ELR (cell line): ENCODE measurements around the gene GATAD2B.
"Not testable (repeated sequence)": the region's sequence is repeated elsewhere in the genome, so short reads cannot be mapped to it uniquely, and the experiment has no call there.

ENCODE experiments used
- DNase-seq: peaks from one replicate; pipeline ENCODE4 v3.0.0-alpha.2; 2015; ENCODE audit warnings: low read depth

Gene GATAD2B

DNA sequence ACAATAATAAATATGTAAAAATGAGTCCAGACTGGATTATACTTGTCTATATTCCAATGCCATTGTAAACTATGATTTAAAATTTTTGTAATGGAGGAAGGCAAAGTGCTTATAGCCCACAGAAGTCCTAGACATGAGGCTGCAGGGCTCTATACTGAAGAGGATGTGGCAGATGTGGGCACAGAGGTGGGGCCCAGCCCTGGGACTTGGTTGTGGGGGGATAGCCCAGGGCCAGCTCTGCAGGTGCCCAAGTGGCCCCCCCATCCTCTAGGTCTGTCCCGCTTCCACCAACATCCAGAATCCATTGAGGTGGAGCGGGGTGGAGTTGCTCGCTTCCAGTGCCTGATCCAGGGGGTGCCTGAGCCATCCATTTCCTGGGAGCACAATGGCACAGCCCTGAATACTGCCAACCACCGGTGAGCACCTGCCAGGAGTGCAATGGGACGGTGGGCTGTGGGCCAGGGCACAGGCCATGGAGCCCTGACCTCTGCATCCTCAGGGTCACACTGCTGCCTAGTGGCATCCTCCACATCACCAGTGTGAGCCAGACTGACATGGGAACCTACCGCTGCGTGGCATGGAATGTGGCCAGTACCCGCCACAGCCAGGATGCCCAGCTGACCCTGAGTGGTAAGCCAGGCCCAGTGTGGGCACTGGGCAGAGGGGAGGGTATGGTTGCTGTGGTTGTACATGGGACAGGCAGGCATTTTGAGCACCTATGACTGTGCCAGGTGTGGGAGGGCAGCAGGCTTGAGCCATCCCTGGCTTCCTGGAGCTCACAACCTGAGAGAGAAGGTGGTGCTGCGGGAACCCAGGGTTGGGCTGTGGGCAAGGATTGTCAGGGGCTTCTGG is 126.6 kb downstream of the GATAD2B start:
- no peak for DNase-seq

DNA sequence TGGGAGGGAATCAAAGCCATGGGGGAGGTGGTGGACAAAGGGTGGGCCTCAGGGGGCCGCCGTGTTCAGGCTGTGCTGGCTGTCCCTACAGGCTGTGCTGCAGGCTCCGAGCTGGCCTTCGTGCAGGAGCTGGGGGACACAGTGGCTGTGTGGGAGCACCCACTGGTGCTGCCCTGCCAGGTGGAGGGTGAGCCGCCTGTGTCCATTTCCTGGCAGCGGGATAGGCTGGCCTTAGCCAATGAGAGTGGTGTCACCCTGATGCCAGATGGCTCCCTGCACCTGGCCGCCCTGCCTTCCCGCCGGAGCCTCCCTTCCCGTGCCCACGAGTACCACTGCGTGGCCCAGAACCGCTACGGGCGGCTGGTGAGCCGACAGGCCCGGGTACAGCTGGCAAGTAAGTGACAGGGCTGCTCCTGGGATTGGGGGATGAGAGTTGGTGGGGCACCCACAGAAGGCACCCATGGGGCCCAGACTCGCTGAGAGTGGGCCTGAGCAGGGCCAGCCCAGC is 127.4 kb downstream of the GATAD2B start:
- DNase-seq = no peak

DNA sequence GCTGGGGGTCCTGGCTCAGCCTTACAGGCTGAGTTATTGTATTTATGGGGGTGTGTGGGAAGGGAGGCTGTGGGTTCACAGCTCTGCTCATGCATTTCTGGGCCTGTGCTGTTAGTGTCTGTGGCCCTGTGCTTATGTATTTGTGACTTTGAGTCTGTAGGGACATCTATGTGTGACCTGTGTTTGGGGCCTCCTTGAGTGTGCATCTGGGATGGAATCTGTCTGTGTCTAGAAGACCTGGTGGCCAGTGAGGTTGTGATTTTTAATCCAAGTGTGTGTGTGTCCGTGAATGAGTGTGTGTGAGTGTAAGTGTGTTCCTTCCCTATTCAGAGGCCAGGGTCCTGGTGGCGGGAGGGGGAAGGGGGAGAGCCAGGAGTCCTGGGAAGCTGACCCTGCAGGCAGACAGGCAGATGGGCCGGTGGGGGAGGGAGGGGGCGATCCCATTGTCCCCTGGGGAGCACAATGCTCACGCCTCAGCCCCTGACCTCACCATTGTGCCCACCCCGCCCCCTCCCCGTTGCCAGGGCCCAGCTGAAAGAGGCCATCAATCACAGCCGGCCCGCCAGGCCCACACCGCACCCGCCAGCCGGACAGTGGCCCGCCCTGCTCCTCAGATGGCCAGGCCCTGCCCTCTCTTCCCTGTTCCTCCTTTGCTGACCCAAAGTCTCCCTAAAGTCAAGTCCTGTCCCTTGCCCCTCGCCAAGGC is 128.0 kb downstream of the GATAD2B start:
- no peak for DNase-seq

GRCh38 chr1:153793973-153794615 is 128.7 kb downstream of the GATAD2B start:
- DNase-seq = no peak

GRCh38 chr1:153793261-153793972 is 129.4 kb downstream of the GATAD2B start:
- no peak for DNase-seq

DNA sequence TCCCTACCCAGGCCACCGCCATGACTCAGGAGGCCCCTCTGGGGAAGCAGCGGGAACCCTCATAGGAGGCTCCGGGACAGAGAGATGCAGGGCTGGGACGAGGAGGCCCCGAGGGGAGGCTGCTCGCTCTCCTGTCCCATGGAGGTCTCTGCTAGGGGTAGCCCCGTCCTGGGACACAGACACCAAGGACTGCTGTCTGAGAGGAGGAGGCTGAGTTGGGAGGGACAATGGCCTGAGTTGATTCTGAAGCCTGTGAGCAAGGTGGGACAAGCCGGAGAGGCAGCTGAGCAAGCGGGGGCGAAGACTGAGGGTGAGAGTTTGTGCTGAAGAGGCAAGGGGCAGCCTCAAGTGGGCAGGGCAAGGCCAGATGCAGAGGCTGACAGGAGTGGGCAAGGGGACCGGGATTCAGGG is 130.1 kb downstream of the GATAD2B start:
- DNase-seq = no peak

DNA sequence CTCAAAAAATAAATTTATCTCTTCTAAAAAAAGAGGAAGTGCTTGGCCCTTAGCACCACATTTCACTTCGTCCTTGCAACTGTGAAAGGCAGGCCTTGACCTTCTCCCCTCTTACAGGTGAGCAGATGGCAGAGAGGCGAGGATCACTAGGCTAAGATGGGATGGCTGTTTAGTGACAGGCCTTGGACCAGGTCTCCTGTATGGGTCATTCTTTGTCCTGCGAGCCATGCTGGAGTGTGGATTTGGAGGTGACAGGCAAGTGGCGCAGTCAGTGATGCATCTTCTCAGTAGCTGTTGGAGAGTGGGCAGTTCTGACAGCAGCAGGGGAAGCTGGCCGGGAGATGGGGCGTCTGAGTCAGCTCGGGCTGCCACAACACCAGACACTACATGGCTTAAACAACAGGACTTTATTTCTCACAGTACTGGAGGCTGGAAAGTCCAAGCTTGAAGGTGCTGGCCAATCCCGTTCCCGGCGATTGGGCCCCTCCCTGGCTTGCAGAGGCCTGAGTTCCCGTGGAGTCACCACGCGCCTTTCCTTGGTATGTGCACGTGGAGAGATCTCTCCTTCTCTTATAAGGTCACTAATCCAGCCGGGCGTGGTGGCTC is 131.0 kb downstream of the GATAD2B start:
- peak; percentile 72 for DNase-seq

- peak; percentile 63 for DNase-seq
Observed at GRCh38 chr1:153790966-153791647, 131.7 kb downstream of the GATAD2B start.

DNA sequence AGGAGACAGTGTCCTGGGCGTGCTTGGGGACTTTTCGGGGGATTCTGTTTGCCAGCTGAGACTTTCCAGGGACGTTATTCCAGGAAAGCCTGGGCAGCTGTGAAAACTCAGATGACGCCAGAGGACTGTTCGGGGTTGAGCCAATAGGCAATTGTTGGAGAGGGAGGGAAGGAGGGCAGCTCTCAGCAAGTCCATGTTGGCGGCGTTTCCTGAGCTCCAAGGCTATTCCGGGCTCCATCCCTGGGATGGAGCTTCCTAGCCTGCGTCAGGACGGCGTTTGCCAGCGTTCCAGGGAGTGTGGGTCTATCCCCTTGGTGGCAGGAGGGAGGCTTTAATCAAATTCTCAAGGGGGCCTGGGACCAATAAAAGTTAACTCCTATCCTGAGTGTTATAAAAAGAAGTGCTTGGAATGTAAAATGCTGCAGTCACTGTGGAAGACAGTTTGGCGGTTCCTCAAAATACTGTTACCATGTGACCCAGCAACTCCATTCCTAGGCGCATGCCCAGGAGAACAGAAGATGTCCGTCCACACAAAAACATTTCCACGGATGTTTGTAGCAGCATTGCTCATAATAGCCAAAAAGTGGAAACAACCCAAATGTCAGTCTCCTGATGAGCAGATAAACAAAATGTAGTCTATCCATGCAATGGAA is 132.3 kb downstream of the GATAD2B start:
- DNase-seq = peak; percentile 46

DNA sequence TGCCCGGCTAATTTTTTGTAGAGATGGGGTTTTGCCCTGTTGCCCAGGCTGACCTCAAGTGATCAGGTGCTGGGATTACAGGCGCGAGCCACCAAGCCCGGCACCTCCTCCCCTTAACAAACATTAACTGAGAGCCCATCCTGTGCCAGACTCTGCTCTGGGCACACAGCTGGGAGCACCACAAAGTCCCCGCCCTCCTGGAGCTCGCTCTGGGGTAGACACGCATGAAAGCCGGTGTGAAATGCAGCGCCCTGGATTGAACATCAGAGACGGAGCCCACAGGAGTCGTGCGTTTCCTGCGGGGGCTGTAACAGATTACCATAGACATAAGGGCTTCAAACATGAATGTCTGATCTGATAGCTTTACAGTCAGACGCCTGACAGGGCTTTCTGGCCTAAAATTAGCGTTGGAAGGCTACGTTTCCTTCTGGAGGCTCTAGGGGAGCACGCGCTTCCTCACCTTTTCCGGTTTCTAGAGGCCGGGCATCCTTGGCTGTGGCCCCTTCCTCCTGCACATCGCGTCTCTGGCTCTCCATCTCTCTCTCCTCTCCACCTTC is 133.2 kb downstream of the GATAD2B start:
- DNase-seq = no peak

DNA sequence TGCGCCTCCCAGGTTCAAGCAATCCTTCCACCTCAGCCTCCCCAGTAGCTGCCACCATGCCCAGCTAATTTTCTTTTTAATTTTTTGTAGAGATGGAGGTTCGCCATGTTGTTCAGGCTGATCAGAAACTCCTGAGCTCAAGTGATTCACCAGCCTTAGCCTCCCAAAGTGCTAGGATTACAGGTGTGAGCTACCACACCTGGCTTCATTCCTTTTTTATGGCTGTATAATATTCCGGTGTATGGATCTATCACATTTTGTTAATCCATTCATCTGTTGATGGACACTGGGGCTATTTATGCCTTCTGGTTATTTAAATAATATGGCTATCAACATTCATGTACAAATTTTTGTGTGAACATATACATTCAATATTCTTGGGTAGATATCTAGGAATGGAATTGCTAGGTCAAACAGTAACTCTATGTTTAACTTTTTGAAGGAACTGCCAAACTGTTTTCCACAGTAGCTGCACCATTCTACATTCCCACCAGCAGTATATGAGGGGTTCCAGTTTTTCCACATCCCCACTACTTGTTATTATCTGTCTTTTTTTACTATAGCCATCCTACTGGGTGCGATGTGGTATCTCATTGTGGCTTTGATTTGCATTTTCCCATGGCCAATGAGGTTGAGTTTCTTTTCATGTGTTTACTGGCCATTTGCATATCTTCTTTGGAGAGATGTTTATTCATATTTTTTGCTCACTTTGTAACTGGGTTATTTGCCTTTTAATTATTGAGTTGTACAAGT is 136.6 kb downstream of the GATAD2B start:
- DNase-seq = no peak

DNA sequence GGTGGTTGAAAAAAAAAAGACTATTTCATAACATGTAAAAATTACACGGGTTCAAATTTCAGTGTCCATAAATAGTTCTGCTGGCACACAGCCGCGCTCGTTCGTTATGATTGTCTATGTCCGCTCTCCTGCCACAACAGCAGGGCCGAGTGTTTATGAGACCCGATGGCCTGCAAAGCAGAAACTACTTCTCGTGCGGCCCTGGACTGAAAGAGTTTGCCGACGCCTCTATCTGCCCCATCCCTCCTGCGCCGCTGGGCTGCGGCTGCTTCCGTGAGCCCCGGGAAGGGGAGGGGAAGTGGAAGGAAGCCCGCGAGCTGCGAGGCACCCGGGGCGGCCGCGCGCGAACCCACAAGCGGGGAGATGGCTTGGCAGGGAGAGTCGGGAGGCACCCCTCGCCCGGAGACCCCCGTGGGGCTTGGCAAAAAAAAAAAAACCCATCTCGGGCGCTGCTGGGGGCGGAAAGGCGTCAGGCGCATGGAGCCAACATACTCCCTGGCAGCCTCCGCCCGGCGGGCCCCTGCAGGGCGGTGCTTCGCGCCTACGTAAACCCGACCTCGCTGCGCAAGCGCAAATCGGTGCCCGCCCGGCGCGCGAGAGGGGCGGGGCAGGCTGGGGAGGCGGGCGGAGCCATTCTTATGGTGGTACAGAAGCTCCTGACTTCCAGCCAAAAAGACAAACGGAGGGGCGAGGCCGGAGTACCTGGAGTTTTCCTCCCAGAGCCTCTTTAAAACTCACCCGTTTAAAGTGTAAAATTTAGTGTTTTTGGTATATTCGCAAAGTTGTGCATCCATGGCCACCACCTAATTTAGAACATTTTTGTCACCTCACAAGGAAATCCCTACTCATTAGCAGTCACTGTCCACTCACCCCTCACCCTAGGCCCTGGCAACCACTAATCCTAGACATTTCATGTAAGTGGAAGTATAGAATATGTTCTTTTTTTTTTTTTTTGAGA is 139.3 kb downstream of the GATAD2B start:
- DNase-seq = peak; percentile 90

GRCh38 chr1:153782648-153783047 is 140.1 kb downstream of the GATAD2B start:
- not testable (repeated sequence) for DNase-seq

GRCh38 chr1:153780551-153780950 is 142.2 kb downstream of the GATAD2B start:
- DNase-seq = no peak

DNA sequence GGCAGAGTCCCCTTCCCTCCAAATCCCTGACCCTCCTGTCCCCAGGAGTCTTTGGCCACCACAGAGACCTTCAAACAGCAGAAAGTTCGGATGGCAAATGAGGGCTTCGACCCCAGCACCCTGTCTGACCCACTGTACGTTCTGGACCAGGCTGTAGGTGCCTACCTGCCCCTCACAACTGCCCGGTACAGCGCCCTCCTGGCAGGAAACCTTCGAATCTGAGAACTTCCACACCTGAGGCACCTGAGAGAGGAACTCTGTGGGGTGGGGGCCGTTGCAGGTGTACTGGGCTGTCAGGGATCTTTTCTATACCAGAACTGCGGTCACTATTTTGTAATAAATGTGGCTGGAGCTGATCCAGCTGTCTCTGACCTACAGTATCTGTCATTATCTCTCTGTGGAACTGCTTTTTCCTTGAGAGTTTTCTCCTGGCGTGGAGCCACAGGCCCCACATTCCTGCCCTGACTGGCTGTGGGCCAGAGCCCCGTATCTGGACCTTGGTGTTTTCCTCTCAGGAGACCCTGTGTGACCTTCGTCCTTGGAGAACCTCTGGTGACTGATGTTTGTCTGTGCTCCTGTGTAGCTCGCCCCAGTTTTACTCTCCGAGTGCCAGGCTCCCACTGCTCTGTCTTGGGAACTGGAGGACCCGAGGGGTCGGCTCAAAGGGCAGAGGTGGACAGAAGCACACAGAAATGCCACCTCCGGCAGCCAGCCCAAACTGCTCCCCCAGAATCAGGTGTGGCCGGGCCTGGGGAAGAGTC is 142.8 kb downstream of the GATAD2B start:
- no peak for DNase-seq

GRCh38 chr1:153778824-153779519 is 143.8 kb downstream of the GATAD2B start:
- no peak for DNase-seq
